SK-N-SH (cell line): ENCODE results near the gene APBB2. TPM values are rescaled to one million over a fixed set of nuclear protein-coding genes. Genes with fewer than 3 reads are reported as not detected.

ENCODE experiments used
- CTCF ChIA-PET: fragments of 300-600, 350-600 bp; formaldehyde crosslinking; extraction: SDS; loops from one replicate; lab custom pipeline; 2021; lab: Yijun Ruan, JAX
- POLR2A ChIA-PET: fragments of 350-600 bp; sonication (Branson Sonifier 250); formaldehyde crosslinking; extraction: SDS; loops from one replicate; lab custom pipeline; 2020; ENCODE audit warnings: antibody characterized with exemption, inconsistent platforms; lab: Yijun Ruan, JAX
- DNase-seq: peaks from one replicate; pipeline ENCODE4 v3.0.0; 2012
- H2AFZ ChIP-seq: fragments of 200-600 bp; sonication (generic); 2 replicates; pipeline ENCODE4 v1.8.1; 2016; ENCODE audit warnings: antibody characterized with exemption, mild to moderate bottlenecking, low read depth
- H3F3A ChIP-seq: fragments of 200-600 bp; sonication (generic); replicated peaks from 2 replicates; pipeline ENCODE3; 2016; ENCODE audit warnings: antibody characterized with exemption, mild to moderate bottlenecking; ENCODE audit not compliant: insufficient read depth
- H3K27ac ChIP-seq, 2 experiments: fragments of 200-500 bp in 1 of 2; fragments of 200-600 bp in 1 of 2; sonication (Bioruptor generic) in 1 of 2; sonication (generic), shearing (Covaris generic) in 1 of 2; 2 replicates each; pipeline versions ENCODE4 v1.5.1 to v1.6.1; 2014 to 2016; ENCODE audit warnings: low read depth in 2 of 2, inconsistent platforms in 1 of 2, low read length in 1 of 2, mild to moderate bottlenecking in 1 of 2, mixed read lengths in 1 of 2
- H3K27me3 ChIP-seq: fragments of 200-600 bp; sonication (generic), shearing (Covaris generic); 2 replicates; pipeline ENCODE4 v1.6.1; 2016; ENCODE audit warnings: mixed run types; ENCODE audit not compliant: insufficient read depth
- H3K36me3 ChIP-seq, 2 experiments: fragments of 200-500 bp in 1 of 2; fragments of 200-600 bp in 1 of 2; sonication (Bioruptor generic) in 1 of 2; sonication (generic) in 1 of 2; replicated peaks in 1 of 2; 2 replicates each; pipeline versions ENCODE3 to v1.5.1; 2014 to 2016; ENCODE audit warnings: low read length in 1 of 2, mild to moderate bottlenecking in 1 of 2; ENCODE audit not compliant: insufficient read depth in 2 of 2, control insufficient read depth in 1 of 2
- H3K4me1 ChIP-seq, 2 experiments: fragments of 200-500 bp in 1 of 2; fragments of 200-600 bp in 1 of 2; sonication (Bioruptor generic) in 1 of 2; sonication (generic), shearing (Covaris generic) in 1 of 2; 2 replicates each; pipeline versions ENCODE4 v1.5.1 to v1.6.1; 2014 to 2016; ENCODE audit warnings: low read depth in 1 of 2, low read length in 1 of 2, mixed run types in 1 of 2; ENCODE audit not compliant: insufficient read depth in 2 of 2, control insufficient read depth in 1 of 2
- H3K4me2 ChIP-seq: fragments of 200-600 bp; sonication (generic), shearing (Covaris generic); 2 replicates; pipeline ENCODE4 v1.6.1; 2017; ENCODE audit warnings: mixed run types
- H3K4me3 ChIP-seq, 2 experiments: fragments of 200-500 bp in 1 of 2; fragments of 200-600 bp in 1 of 2; sonication (Bioruptor generic) in 1 of 2; sonication (generic), shearing (Covaris generic) in 1 of 2; 2 replicates each; pipeline versions ENCODE4 v1.5.1 to v1.8.1; 2014 to 2016; ENCODE audit warnings: low read depth in 2 of 2, inconsistent platforms in 1 of 2, low read length in 1 of 2, mild to moderate bottlenecking in 1 of 2, mixed read lengths in 1 of 2, moderate library complexity in 1 of 2
- H3K79me2 ChIP-seq: fragments of 200-600 bp; sonication (generic); 2 replicates; pipeline ENCODE4 v1.8.1; 2017; ENCODE audit warnings: mild to moderate bottlenecking; ENCODE audit not compliant: insufficient read depth
- H3K9ac ChIP-seq: fragments of 200-600 bp; sonication (generic); 2 replicates; pipeline ENCODE4 v1.6.1; 2017; ENCODE audit warnings: mixed run types
- H3K9me2 ChIP-seq: fragments of 200-600 bp; sonication (generic); 2 replicates; pipeline ENCODE4 v1.6.1; 2017; ENCODE audit warnings: mixed run types
- H3K9me3 ChIP-seq: fragments of 200-600 bp; sonication (generic); 2 replicates; pipeline ENCODE4 v1.6.1; 2017; ENCODE audit warnings: mixed run types, mild to moderate bottlenecking, moderate library complexity
- H4K20me1 ChIP-seq: fragments of 200-600 bp; sonication (generic); 2 replicates; pipeline ENCODE4 v1.6.1; 2017; ENCODE audit warnings: mild to moderate bottlenecking, mixed run types; ENCODE audit not compliant: insufficient read depth
- CHD2 ChIP-seq: fragments of 150-350 bp; IDR thresholded peaks from 2 replicates; pipeline ENCODE4 v1.6.1; 2018; ENCODE audit warnings: low read length; ENCODE audit not compliant: partially characterized antibody
- EZH2phosphoT487 ChIP-seq: fragments of 200-600 bp; sonication (generic); IDR thresholded peaks from 2 replicates; pipeline ENCODE4 v1.6.1; 2017; ENCODE audit warnings: low read depth, mixed run types, mild to moderate bottlenecking, antibody characterized with exemption, moderate library complexity, borderline replicate concordance
- FOXJ3 ChIP-seq: sonication (generic); formaldehyde crosslinking; IDR thresholded peaks from 2 replicates; pipeline ENCODE4 v1.5.1; 2020; ENCODE audit warnings: mild to moderate bottlenecking, missing genetic modification reagents
- GATA2 ChIP-seq: sonication (generic); formaldehyde crosslinking; IDR thresholded peaks from 2 replicates; pipeline ENCODE4 v1.5.0; 2020; ENCODE audit warnings: mild to moderate bottlenecking, missing genetic modification reagents
- SMC3 ChIP-seq: IDR thresholded peaks from 2 replicates; pipeline ENCODE4 v1.6.1; 2012; ENCODE audit warnings: low read depth, low read length, improper control_type of control experiment
- TCF12 ChIP-seq: IDR thresholded peaks from 2 replicates; pipeline ENCODE4 v1.4.0; 2012
- WGBS: methylation state at CpG from one replicate; pipeline ENCODE4 v1.1.6; 2017; ENCODE audit warnings: low lambda C conversion rate; 5-methylcytosine and 5-hydroxymethylcytosine counted together
- polyA plus RNA-seq, 3 experiments: library from polyadenylated mRNA; depleted of rRNA; stranded (reverse); fragments of >200 nt; gene quantifications; 2 replicates each; pipeline ENCODE4 v1.2.3, GENCODE V29; 2012
- TF ChIP-seq, protein P1 (sequence below): IDR thresholded peaks from 2 replicates; pipeline ENCODE4 v1.6.1; 2012; ENCODE audit warnings: mild to moderate bottlenecking, low read depth, low read length, moderate library complexity
- TF ChIP-seq, protein P2 (sequence below): IDR thresholded peaks from 2 replicates; pipeline ENCODE4 v1.4.0; 2012; ENCODE audit warnings: low read depth
- TF ChIP-seq, protein P3 (sequence below): fragments of 200-600 bp; sonication (generic); IDR thresholded peaks from 2 replicates; pipeline ENCODE4 v1.6.1; 2017; ENCODE audit warnings: antibody characterized with exemption, mild to moderate bottlenecking, moderate library complexity
- TF ChIP-seq, protein P4 (sequence below): IDR thresholded peaks from 2 replicates; pipeline ENCODE4; 2012
- TF ChIP-seq, protein P5 (sequence below): fragments of 150-350 bp; IDR thresholded peaks from 2 replicates; pipeline ENCODE4 v1.6.1; 2016; ENCODE audit warnings: mild to moderate bottlenecking, low read depth, low read length

APBB2 gene
- polyA plus RNA-seq, 1 of the 3 experiments (the other 2 are of a cell fraction): 49.8 TPM

DNA sequence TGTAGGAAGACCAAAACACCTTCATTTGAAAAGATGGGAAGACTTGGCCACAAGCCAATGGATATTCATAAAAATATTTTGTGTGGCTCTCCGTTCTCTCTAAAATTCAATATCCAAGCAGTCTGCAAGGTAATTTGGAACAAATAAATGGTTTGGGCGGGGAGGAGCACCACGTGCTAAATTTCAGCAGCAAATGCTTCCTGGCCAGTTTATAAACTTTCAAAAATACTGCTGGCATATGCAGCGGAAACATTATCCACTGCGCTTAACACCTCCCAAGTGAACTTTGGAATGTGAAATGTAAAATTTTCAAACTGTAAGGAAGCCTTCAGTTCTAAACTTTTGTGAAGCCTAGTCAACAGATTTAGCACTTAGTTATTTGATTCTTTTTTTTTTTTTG is 273.6 kb downstream of the APBB2 start:
- ChIA-PET POLR2A (no interaction called here), CTCF (interaction anchor here (0.7 to 10.3 kb wide), 2 partner anchors 14 to 274 kb away, joined by 3 to 102 read pairs; partner anchors contain the start of gene APBB2)
- Histone ChIP-seq H3K4me3 (no peak overlapping the region), H3K9ac (no peak overlapping the region), H4K20me1 (no peaks in the 10 kb centered on the region), H3K4me1 (no peaks in the 10 kb centered on the region; a peak in 1 of 4 replicates), H3K27me3 (no peaks in the 10 kb centered on the region), H3K9me3 (no peaks in the 10 kb centered on the region), H3K36me3 (peaks cover 40% of the 10 kb centered on the region in 2 experiments), H3K9me2 (no peaks in the 10 kb centered on the region), H3K27ac (no peak overlapping the region), H2AFZ (no peak overlapping the region), H3K4me2 (no peak overlapping the region), H3F3A (no peaks in the 10 kb centered on the region), H3K79me2 (peaks cover 10% of the 10 kb centered on the region; the same call in 1 of the 2 replicates)
- TF ChIP-seq TCF12 (no peak), FOXJ3 (CRISPR knock-in tag) (no peak), EZH2phosphoT487 (no peak), GATA2 (CRISPR knock-in tag) (no peak), SMC3 (no peak), CHD2 (no peak)
- TF ChIP-seq, protein P1, sequence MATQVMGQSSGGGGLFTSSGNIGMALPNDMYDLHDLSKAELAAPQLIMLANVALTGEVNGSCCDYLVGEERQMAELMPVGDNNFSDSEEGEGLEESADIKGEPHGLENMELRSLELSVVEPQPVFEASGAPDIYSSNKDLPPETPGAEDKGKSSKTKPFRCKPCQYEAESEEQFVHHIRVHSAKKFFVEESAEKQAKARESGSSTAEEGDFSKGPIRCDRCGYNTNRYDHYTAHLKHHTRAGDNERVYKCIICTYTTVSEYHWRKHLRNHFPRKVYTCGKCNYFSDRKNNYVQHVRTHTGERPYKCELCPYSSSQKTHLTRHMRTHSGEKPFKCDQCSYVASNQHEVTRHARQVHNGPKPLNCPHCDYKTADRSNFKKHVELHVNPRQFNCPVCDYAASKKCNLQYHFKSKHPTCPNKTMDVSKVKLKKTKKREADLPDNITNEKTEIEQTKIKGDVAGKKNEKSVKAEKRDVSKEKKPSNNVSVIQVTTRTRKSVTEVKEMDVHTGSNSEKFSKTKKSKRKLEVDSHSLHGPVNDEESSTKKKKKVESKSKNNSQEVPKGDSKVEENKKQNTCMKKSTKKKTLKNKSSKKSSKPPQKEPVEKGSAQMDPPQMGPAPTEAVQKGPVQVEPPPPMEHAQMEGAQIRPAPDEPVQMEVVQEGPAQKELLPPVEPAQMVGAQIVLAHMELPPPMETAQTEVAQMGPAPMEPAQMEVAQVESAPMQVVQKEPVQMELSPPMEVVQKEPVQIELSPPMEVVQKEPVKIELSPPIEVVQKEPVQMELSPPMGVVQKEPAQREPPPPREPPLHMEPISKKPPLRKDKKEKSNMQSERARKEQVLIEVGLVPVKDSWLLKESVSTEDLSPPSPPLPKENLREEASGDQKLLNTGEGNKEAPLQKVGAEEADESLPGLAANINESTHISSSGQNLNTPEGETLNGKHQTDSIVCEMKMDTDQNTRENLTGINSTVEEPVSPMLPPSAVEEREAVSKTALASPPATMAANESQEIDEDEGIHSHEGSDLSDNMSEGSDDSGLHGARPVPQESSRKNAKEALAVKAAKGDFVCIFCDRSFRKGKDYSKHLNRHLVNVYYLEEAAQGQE: no peak
- TF ChIP-seq, protein P2, sequence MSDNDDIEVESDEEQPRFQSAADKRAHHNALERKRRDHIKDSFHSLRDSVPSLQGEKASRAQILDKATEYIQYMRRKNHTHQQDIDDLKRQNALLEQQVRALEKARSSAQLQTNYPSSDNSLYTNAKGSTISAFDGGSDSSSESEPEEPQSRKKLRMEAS: no peak
- TF ChIP-seq, protein P3, sequence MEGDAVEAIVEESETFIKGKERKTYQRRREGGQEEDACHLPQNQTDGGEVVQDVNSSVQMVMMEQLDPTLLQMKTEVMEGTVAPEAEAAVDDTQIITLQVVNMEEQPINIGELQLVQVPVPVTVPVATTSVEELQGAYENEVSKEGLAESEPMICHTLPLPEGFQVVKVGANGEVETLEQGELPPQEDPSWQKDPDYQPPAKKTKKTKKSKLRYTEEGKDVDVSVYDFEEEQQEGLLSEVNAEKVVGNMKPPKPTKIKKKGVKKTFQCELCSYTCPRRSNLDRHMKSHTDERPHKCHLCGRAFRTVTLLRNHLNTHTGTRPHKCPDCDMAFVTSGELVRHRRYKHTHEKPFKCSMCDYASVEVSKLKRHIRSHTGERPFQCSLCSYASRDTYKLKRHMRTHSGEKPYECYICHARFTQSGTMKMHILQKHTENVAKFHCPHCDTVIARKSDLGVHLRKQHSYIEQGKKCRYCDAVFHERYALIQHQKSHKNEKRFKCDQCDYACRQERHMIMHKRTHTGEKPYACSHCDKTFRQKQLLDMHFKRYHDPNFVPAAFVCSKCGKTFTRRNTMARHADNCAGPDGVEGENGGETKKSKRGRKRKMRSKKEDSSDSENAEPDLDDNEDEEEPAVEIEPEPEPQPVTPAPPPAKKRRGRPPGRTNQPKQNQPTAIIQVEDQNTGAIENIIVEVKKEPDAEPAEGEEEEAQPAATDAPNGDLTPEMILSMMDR: no peak
- TF ChIP-seq, protein P4, sequence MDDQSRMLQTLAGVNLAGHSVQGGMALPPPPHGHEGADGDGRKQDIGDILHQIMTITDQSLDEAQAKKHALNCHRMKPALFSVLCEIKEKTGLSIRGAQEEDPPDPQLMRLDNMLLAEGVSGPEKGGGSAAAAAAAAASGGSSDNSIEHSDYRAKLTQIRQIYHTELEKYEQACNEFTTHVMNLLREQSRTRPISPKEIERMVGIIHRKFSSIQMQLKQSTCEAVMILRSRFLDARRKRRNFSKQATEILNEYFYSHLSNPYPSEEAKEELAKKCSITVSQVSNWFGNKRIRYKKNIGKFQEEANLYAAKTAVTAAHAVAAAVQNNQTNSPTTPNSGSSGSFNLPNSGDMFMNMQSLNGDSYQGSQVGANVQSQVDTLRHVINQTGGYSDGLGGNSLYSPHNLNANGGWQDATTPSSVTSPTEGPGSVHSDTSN: no peak
- TF ChIP-seq, protein P5, sequence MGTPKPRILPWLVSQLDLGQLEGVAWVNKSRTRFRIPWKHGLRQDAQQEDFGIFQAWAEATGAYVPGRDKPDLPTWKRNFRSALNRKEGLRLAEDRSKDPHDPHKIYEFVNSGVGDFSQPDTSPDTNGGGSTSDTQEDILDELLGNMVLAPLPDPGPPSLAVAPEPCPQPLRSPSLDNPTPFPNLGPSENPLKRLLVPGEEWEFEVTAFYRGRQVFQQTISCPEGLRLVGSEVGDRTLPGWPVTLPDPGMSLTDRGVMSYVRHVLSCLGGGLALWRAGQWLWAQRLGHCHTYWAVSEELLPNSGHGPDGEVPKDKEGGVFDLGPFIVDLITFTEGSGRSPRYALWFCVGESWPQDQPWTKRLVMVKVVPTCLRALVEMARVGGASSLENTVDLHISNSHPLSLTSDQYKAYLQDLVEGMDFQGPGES: no peak
- WGBS: 93% methylated on average over 5 of the region's 5 CpGs
- no peak for DNase-seq
